Body of pancreas (tissue), 4 donors: ENCODE data around the gene MNAT1. TPM values are rescaled to one million over a fixed set of nuclear protein-coding genes. Genes with fewer than 3 reads are reported as not detected.

Experiments used
- ATAC-seq: fragments of 150-250 bp; one replicate; pipeline ENCODE4 v1.9.1; 2016
- DNase-seq, 4 donors: peaks; one replicate each; pipeline ENCODE4 v3.0.0-alpha.2; 2019
- H3K27ac ChIP-seq, 4 donors: fragments of 200-600 bp; sonication (generic); 1 replicate in 3 of 4; 2 replicates in 1 of 4; pipeline versions ENCODE4 v1.5.1 to v1.6.1; 2016 to 2019; ENCODE audit warnings: mild to moderate bottlenecking in 1 of 4, mixed read lengths in 1 of 4, moderate library complexity in 1 of 4
- H3K27me3 ChIP-seq, 2 donors: fragments of 200-600 bp; sonication (generic); one replicate each; pipeline ENCODE4 v1.6.0; 2016; ENCODE audit warnings: mild to moderate bottlenecking in 1 of 2
- H3K36me3 ChIP-seq, 2 donors: fragments of 200-600 bp; sonication (generic); replicated peaks in 1 of 2; 2 replicates each; pipeline ENCODE4 v1.5.1; 2016; ENCODE audit warnings: low read depth in 2 of 2; ENCODE audit not compliant: insufficient read depth in 1 of 2
- H3K4me1 ChIP-seq: fragments of 200-600 bp; sonication (generic); one replicate; pipeline ENCODE4 v1.6.0; 2016
- H3K4me3 ChIP-seq, 2 donors: fragments of 200-600 bp; sonication (generic); 1 replicate in 1 of 2; 2 replicates in 1 of 2; pipeline ENCODE4 v1.5.1; 2016 to 2019
- H3K9me3 ChIP-seq, 3 donors: fragments of 200-600 bp; sonication (generic); 1 replicate in 2 of 3; 2 replicates in 1 of 3; pipeline ENCODE4 v1.5.1; 2016
- CTCF ChIP-seq, 7 experiments: fragments of 450-650 bp in 4 of 7; fragments of 200-600 bp in 3 of 7; sonication (generic) in 3 of 7; IDR thresholded peaks; one replicate each; pipeline ENCODE4 v1.5.1; 2016 to 2019; ENCODE audit warnings: antibody characterized with exemption in 7 of 7
- POLR2A ChIP-seq, 3 donors: fragments of 450-650 bp; IDR thresholded peaks; one replicate each; pipeline ENCODE4 v1.6.1; 2016; ENCODE audit warnings: antibody characterized with exemption in 3 of 3, mild to moderate bottlenecking in 2 of 3
- WGBS, 2 donors: methylation state at CpG; one replicate each; pipeline ENCODE4 v1.1.5; 2017; 5-methylcytosine and 5-hydroxymethylcytosine counted together
- intact Hi-C: fragments of 100-400 bp; cut with DNase I; formaldehyde crosslinking; loops from one replicate; pipeline ENCODE4 v1.15.1; 2023
- total RNA-seq, 2 donors: library from RNA; depleted of rRNA; stranded (reverse); fragments of >200 nt; gene quantifications; one replicate each; pipeline ENCODE4 v1.1.0, GENCODE V29; 2016

Gene MNAT1
- total RNA-seq, 2 donors from 2014 or later = 14.0 to 37.2 TPM

GRCh38 chr14:60789656-60790055 is 55.1 kb downstream of the MNAT1 start:
- no peaks in the 10 kb centered on the region for H3K9me3 ChIP-seq
- 93 to 96% methylated on average over 1 of the region's 1 CpG for WGBS, 2 donors
- H3K27me3 ChIP-seq = no peaks in the 10 kb centered on the region
- no peak for TF ChIP-seq CTCF (IDR thresholded peaks at IDR 0.05)
- no peak for TF ChIP-seq POLR2A (IDR thresholded peaks at IDR 0.05)
- H3K4me3 ChIP-seq = no peak overlapping the region
- intact Hi-C loops = no loop called here
- H3K4me1 ChIP-seq = no peaks in the 10 kb centered on the region
- no peaks in the 10 kb centered on the region for H3K36me3 ChIP-seq
- DNase-seq (no peak), ATAC-seq (no peak)
- no peak overlapping the region for H3K27ac ChIP-seq

- Histone ChIP-seq H3K27me3 (no peaks in the 10 kb centered on the region), H3K36me3 (no peaks in the 10 kb centered on the region), H3K27ac (no peak overlapping the region), H3K9me3 (no peaks in the 10 kb centered on the region), H3K4me3 (no peak overlapping the region), H3K4me1 (no peaks in the 10 kb centered on the region)
- no peak for TF ChIP-seq POLR2A (IDR thresholded peaks at IDR 0.05)
- TF ChIP-seq CTCF (IDR thresholded peaks at IDR 0.05) = no peak
- 20 to 29% methylated on average over 1 of the region's 1 CpG for WGBS, 2 donors
- DNase-seq = no peak
- intact Hi-C loops = no loop called here
- no peak for ATAC-seq
Observed at GRCh38 chr14:60790850-60791249, 56.3 kb downstream of the MNAT1 start.

GRCh38 chr14:60796434-60796833 is 61.9 kb downstream of the MNAT1 start:
- TF ChIP-seq CTCF (IDR thresholded peaks at IDR 0.05) (no peak), POLR2A (IDR thresholded peaks at IDR 0.05) (no peak)
- no peak overlapping the region for H3K4me3 ChIP-seq

GRCh38 chr14:60800409-60800808 is 65.8 kb downstream of the MNAT1 start:
- Histone ChIP-seq H3K36me3 (no peaks in the 10 kb centered on the region), H3K4me1 (no peaks in the 10 kb centered on the region), H3K27ac (no peak overlapping the region), H3K9me3 (no peaks in the 10 kb centered on the region), H3K4me3 (no peak overlapping the region), H3K27me3 (no peaks in the 10 kb centered on the region)
- WGBS, 2 donors = 94 to 95% methylated on average over 2 of the region's 2 CpGs
- TF ChIP-seq POLR2A (IDR thresholded peaks at IDR 0.05) (no peak), CTCF (IDR thresholded peaks at IDR 0.05) (no peak)
- DNase-seq = no peak
- no peak for ATAC-seq
- intact Hi-C loops = no loop called here

More at GRCh38 chr14:60796434-60796833, 61.9 kb downstream of the MNAT1 start:
- no peak for ATAC-seq
- Histone ChIP-seq H3K36me3 (no peaks in the 10 kb centered on the region), H3K4me1 (no peaks in the 10 kb centered on the region), H3K9me3 (no peaks in the 10 kb centered on the region), H3K27ac (no peak overlapping the region), H3K27me3 (no peaks in the 10 kb centered on the region)
- DNase-seq = no peak
- intact Hi-C loops = no loop called here

- Histone ChIP-seq H3K36me3 (no peaks in the 10 kb centered on the region), H3K9me3 (no peaks in the 10 kb centered on the region), H3K27ac (no peak overlapping the region), H3K27me3 (no peaks in the 10 kb centered on the region), H3K4me3 (no peak overlapping the region), H3K4me1 (no peaks in the 10 kb centered on the region)
- WGBS, 2 donors = 53 to 56% methylated on average over 1 of the region's 1 CpG
- DNase-seq = no peak
- TF ChIP-seq POLR2A (IDR thresholded peaks at IDR 0.05) (no peak), CTCF (IDR thresholded peaks at IDR 0.05) (no peak)
- intact Hi-C loops = no loop called here
- no peak for ATAC-seq
Observed at GRCh38 chr14:60803871-60804270, 69.3 kb downstream of the MNAT1 start.
